Measurements from ENCODE around the gene MKS1.

MKS1 gene

GRCh38 chr17:58195518-58196123, 23.4 kb downstream of the MKS1 start:
- DNase-seq, result no peak

- DNase-seq, result no peak
Observed at GRCh38 chr17:58193641-58194255, 25.3 kb downstream of the MKS1 start.

- DNase-seq, result no peak
Observed at GRCh38 chr17:58192612-58193011, 26.4 kb downstream of the MKS1 start, which contains the start of gene EPX. TSS of gene EPX (plus strand) at chr17:58192726. CDS start at chr17:58192847, 121 bp downstream.

DNA sequence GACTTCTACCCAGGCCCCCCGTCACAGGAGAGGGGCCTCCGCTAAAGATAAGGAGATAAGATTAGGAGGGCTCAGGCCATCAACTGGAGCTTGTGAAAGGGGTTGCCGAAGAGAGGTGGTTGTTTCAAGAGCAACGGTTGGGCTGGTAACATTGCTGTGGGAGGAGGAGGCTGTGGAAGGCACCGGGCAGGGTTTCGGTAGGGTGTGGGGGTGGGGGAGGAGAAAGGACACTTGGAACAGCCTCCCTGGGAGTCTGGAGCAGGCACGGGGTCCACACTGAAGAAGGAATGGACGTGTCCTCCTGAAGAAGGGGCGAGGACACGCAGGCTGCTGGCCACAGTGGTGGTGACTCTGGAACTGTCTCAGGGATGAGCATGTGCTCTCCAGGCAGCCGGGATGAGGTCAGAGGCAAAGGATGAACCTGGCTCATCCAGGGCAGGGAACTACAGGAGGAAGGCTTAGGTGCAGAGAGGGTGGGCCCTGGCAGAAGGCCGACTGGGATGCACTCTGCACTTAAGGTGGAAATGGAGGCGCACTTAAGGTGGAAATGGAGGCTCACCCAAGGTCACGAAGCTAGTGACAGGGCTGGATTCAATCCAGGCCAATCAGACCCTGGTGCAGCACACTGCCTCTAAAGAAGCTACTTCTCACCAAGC, 27.7 kb downstream of the MKS1 start:
- no peak for DNase-seq

DNA sequence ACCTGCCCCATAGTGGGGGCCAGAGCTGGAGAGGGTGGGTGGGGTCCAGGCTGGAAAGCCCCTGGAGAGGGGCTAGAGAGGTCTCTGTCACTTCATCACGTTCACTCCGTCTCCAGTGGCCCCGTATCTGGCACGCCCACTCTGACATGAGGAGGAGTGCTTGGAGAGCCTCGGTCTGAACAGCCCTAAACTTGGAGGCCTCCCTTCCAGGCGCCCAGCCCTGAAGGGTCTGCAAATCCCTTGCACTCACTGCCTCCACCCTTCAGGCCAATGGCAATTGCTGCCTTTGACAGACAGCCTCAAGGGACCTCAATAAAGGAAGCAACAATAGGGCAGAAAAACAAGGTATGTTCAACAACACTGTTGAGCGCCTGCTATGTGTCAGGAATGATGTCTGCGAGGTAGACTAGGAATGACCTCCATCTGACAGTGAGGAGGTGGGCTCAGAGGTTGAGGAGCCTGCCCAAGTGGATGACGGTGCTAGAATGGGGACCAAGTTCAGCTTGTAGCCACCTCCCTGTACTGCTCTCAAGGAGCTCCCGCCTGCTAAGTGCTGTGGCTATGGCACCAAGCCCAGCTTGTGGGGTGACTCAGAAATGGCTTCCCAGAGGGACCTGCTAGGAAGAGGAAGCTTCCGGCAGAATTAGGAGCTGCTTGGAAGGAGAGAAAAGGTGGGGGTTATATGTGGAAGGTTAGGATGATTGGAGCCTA, 29.5 kb downstream of the MKS1 start:
- DNase-seq, result peak in 1 of 2 donors; percentile 5

DNA sequence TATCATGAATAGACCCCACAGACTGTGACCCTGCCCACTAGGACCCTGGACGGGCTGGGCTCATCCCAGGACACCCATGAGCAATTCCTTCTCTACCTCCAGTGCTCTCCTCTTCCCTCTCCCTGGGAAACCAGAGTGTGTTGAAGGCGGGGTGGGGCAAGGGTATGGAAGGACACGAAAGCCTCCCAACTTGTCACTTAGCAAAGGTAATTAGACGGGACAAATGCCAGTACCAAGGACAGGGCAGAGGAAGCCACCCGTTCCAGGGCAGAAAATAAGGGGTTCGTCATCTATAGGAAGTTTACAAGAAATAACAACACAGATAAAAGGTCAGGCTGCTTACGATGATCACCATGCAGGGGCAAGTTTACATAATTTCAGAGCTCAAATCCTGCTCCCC, 31.4 kb downstream of the MKS1 start:
- no peak for DNase-seq

GRCh38 chr17:58187063-58187462, 32.0 kb downstream of the MKS1 start:
- no peak for DNase-seq

DNA sequence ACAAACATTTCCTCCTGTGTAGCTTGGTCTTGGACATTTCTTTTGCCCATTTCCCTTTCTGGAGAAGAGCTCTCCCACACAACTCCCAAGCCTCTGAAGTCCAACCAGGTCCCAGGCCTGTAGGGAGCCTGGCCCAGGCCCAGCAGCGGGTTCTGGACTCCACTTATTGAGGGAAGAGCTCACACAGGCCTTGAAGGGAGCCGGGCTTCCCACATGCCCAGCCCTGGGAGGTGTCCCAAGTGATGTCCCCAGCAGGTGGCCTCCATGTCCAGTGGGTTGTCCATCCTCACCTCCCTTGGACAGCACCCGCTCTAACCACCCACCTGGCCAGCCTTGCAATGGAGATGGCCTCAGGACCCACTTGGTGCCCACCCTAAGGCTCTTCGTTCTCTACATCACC, 32.5 kb downstream of the MKS1 start:
- DNase-seq, result no peak

DNA sequence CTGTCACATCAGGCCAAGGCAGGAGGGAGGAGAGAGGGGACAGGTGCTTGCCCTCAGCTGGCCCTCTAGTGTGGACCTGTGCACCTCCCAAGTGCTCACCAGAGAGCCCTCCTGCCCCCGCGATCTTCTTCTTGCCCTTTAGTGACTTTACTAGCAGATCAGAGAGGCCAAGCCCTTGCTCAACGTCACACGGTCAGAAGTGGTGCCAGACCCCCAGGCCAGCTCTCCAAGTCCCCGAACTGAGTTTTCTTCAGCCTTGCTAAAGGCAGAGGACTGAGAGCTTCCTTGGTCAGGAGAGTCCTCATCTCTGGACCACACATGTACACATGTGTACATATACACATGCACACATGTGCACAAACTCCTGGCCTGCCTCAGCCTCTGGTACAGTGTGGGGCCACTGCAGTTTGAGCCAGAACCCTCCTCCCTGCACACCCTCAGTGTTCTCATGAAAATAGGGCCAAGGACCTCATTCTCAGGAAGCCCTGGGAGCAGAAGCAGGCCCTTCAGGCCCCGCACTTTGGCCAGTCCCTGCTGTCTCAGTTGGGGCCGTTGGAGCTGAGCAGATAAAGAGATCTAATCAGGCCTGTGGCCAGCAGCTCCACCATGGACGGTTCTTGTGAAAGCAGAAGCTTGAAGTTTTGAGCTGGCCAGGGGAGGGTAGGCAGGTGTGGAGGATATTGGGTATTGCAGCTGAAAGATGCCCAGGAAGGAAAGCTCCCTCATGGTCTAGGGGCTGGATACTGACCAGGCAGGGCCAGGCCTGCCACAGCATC, 33.9 kb downstream of the MKS1 start:
- DNase-seq, result no peak

DNA sequence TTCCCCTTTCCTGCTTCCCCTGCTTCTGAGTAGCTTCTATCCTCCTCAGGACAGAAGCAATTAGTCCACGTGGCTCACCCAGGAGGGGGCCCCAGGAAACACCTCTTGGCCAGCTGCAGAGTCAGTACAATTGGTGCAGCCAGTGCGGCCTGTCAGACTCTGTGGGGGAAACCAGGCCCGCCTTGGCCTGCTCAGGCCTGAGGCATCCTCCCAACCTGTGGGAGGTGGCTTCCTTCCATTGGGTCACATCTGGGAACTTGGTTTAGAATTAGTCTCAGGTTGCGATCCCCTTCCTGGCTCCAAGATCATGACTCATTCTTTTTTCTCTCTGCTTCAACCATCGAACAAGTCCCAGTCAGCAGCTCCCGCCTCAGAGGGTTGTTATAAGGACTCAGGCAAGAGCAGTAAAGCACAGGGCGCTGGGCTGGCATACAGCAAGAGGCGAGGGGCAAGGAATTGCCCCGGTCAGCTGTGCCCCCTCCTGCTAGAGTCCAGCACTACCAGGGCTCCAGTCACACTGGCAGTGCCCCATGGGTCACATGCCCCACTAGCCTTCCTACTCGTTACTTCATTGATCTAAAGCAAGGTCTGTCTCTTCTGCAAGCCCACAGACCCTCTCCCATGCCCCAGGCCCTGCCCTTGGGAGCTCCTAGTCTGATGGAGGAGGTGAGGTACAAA, 34.6 kb downstream of the MKS1 start:
- DNase-seq, result no peak

GRCh38 chr17:58183514-58183913, 35.5 kb downstream of the MKS1 start:
- no peak for DNase-seq

DNA sequence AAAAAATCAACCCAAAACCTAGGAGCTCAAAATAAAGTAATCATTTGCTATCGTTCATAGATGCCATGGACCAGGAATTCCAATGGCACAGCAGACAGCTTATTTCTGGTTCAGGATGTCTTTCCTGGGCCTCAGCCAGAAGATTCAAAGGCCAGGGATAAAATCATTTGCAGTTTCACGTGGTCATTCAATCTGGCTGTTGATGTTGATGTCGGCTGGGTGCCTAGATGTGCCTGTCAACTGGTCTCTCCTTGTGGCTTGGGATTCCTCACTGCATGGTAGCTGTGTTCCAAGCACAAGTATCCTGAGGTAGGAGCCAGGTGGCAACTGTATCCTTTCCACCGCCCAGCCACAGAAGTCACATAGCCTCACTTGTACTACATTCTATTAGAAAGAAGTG, 37.3 kb downstream of the MKS1 start:
- DNase-seq, result no peak

GRCh38 chr17:58176200-58176599, 42.9 kb downstream of the MKS1 start:
- DNase-seq, result no peak

DNA sequence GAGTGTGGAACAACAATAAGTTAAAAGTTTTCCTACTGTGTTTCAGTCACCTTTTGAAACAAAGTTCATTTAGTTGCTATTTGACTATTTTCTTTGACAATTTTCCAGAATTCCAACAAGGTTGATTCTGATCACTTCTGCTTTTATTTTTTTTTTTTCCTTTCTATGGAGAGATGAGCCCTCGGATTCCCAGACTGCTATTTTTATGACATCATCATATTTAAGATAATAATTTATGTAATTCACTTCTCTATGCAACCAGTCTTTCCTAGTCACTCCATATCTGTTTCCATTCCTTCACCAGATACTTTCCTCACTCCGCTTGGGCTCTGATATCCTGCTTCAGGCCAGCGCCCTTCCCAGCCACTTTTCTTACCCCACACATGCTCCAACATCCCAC, 44.2 kb downstream of the MKS1 start:
- no peak for DNase-seq

DNA sequence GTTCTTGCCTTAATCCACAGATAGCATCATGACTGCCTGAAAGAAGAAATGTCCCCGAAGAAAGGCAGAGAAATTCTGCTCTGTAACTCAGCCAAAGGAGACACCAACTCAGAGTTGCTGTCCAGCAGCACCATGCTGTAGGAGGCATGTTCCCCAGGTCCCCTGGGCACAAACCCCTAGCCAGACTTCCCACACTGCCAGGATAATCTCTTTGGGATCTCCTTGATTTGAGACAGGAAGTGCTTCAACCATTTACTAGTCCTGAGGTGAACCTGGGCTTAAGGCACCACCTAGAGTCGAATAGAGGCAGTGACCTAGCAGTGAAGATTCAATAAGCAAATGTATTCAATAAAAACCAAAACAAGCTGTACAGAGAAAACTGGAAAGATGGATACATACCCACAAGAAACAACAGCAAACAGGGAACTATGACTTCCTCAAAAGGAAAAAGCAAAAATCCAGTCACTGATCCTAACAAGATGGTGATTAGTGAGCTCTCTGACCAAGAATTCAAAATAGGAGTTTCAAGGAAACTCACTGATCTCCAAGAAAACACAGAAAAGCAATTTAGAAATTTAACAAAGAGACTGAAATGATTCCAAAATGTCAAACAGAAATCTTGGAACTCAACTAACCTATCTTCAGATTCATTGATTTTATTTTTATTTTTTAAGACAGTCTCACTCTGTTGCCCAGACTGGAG, 46.5 kb downstream of the MKS1 start:
- peak in 1 of 2 donors; percentile 4 for DNase-seq

- DNase-seq, result no peak
Observed at GRCh38 chr17:58170622-58171021, 48.4 kb downstream of the MKS1 start.

DNA sequence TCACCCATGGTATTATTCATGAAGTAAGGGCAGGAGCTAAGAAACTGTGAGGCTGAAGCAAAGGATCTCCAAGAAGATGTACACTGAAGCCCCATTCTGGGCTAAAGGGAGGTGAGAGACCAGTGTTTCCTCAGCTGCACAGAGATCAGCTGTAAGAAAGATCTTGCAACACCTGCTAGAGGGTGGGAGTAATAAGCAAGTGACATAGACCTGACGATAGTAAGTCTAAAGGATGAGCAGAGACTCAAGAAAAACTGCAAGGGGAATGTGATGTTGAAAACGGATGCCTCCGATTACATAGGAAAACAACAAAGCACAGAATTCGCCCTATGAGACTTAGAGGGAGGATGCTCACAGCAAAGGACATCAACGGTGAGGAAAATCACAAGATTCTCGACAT, 52.4 kb downstream of the MKS1 start, which contains the start of gene OR4D2:
Gene OR4D2, plus strand, starts transcription at position 301 of the 400 bp plus-strand sequence. CDS start 2,674 bp downstream, outside the sequence.
- DNase-seq, result no peak

GRCh38 chr17:58165981-58166380, 53.1 kb downstream of the MKS1 start:
- no peak for DNase-seq

DNA sequence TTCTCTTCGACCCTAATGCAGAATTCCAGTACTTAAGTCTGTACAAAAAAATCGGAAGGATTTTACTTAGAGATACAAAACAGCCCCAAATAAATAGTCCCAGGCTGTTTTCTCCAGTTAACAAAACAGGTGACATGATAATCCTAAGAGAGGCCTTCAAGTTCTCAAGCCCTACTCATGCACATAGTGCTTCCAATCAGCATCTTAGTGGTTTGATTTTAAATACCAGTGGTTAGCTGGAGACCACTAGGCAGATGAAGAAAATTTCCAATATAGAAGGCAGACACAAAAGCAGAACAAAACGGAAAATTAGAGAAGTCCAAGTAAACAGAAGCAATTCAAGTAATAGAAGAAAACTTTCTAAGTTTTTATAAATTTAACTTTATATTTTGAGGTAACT, 57.5 kb downstream of the MKS1 start:
- no peak for DNase-seq

GRCh38 chr17:58158181-58158580, 60.9 kb downstream of the MKS1 start:
- DNase-seq, result no peak
